Measurements from ENCODE around the gene PUS3. TPM values are rescaled to one million over a fixed set of nuclear protein-coding genes. Genes with fewer than 3 reads are reported as not detected.

Gene PUS3
- total RNA-seq, 1 donor from 2014 or later = 7.1 TPM

- intact Hi-C loops (cut with DNase I) = loop anchor here (5.0 kb wide), 3 partner anchors 119 to 249 kb away; partner anchors contain the start of gene CDON
- DNase-seq (ENCODE audit: low spot score) = peak; percentile 63
Measured at GRCh38 chr11:125942771-125943428, 39.9 kb upstream of the PUS3 start.

- DNase-seq (ENCODE audit: low spot score) = peak; percentile 71
- intact Hi-C loops (cut with DNase I) = loop anchor here (5.0 kb wide), 3 partner anchors 120 to 250 kb away; partner anchors contain the start of gene CDON
Measured at GRCh38 chr11:125941619-125942611, 38.9 kb upstream of the PUS3 start.

- DNase-seq (ENCODE audit: low spot score) = no peak
- intact Hi-C loops (cut with DNase I) = loop anchor here (5.0 kb wide), 3 partner anchors 121 to 251 kb away; partner anchors contain the start of gene CDON
Measured at GRCh38 chr11:125941267-125941618, 38.2 kb upstream of the PUS3 start.

- intact Hi-C loops (cut with DNase I) = loop anchor here (5.0 kb wide), 3 partner anchors 122 to 252 kb away; partner anchors contain the start of gene CDON
- DNase-seq (ENCODE audit: low spot score) = no peak
Measured at GRCh38 chr11:125940145-125940544, 37.1 kb upstream of the PUS3 start.

GRCh38 chr11:125939081-125939521 lies 36.1 kb upstream of the PUS3 start:
- intact Hi-C loops (cut with DNase I) = no loop called here
- peak; percentile 56 for DNase-seq (ENCODE audit: low spot score)

GRCh38 chr11:125938418-125938817 lies 35.4 kb upstream of the PUS3 start:
- intact Hi-C loops (cut with DNase I) = no loop called here
- DNase-seq (ENCODE audit: low spot score) = peak; percentile 60

GRCh38 chr11:125935618-125936199 lies 32.7 kb upstream of the PUS3 start:
- DNase-seq (ENCODE audit: low spot score) = no peak
- intact Hi-C loops (cut with DNase I) = no loop called here

- intact Hi-C loops (cut with DNase I) = no loop called here
Measured at GRCh38 chr11:125935056-125935455, 32.0 kb upstream of the PUS3 start.

GRCh38 chr11:125934473-125934872 lies 31.5 kb upstream of the PUS3 start:
- intact Hi-C loops (cut with DNase I) = no loop called here
- DNase-seq (ENCODE audit: low spot score) = no peak

More at GRCh38 chr11:125935056-125935455, 32.0 kb upstream of the PUS3 start:
- no peak for DNase-seq (ENCODE audit: low spot score)

- DNase-seq (ENCODE audit: low spot score) = no peak
- intact Hi-C loops (cut with DNase I) = no loop called here
Measured at GRCh38 chr11:125933030-125933813, 30.2 kb upstream of the PUS3 start.

- peak; percentile 59 for DNase-seq (ENCODE audit: low spot score)
- intact Hi-C loops (cut with DNase I) = no loop called here
Measured at GRCh38 chr11:125932301-125932700, 29.3 kb upstream of the PUS3 start.

- DNase-seq (ENCODE audit: low spot score) = no peak
- intact Hi-C loops (cut with DNase I) = no loop called here
Measured at GRCh38 chr11:125931668-125932067, 28.7 kb upstream of the PUS3 start.

- intact Hi-C loops (cut with DNase I) = no loop called here
- no peak for DNase-seq (ENCODE audit: low spot score)
Measured at GRCh38 chr11:125931116-125931515, 28.1 kb upstream of the PUS3 start.

- no peak for DNase-seq (ENCODE audit: low spot score)
- intact Hi-C loops (cut with DNase I) = no loop called here
Measured at GRCh38 chr11:125930076-125930450, 27.1 kb upstream of the PUS3 start.

GRCh38 chr11:125929445-125930075 lies 26.6 kb upstream of the PUS3 start:
- DNase-seq (ENCODE audit: low spot score) = peak; percentile 59
- intact Hi-C loops (cut with DNase I) = loop anchor here (10.0 kb wide), 1 partner anchor 335 kb away; the partner anchor contains the start of genes FOXRED1 and SRPRA

- peak; percentile 44 for DNase-seq (ENCODE audit: low spot score)
- intact Hi-C loops (cut with DNase I) = loop anchor here (10.0 kb wide), 1 partner anchor 338 kb away; the partner anchor contains the start of genes FOXRED1 and SRPRA
Measured at GRCh38 chr11:125926682-125927081, 23.7 kb upstream of the PUS3 start.

- DNase-seq (ENCODE audit: low spot score) = no peak
- intact Hi-C loops (cut with DNase I) = loop anchor here (10.0 kb wide), 1 partner anchor 339 kb away; the partner anchor contains the start of genes FOXRED1 and SRPRA
Measured at GRCh38 chr11:125925804-125926203, 22.8 kb upstream of the PUS3 start.

GRCh38 chr11:125925247-125925740 lies 22.3 kb upstream of the PUS3 start:
- DNase-seq (ENCODE audit: low spot score) = no peak
- intact Hi-C loops (cut with DNase I) = loop anchor here (10.0 kb wide), 1 partner anchor 340 kb away; the partner anchor contains the start of genes FOXRED1 and SRPRA

Data from cardiac septum (tissue), 1 donor.